OCI-M2 (cell line): ENCODE measurements around the gene ARHGAP42.
"Not testable (repeated sequence)": the region's sequence is repeated elsewhere in the genome, so short reads cannot be mapped to it uniquely, and the experiment has no call there.

ENCODE experiments used
- DNase-seq: peaks from one replicate; lab custom pipeline; 2025; ENCODE audit not compliant: unreplicated experiment; lab: John Stamatoyannopoulos, UW

ARHGAP42 gene

GRCh38 chr11:100687054-100687629 lies at the start of gene ARHGAP42:
Gene ARHGAP42, plus strand, starts transcription at chr11:100687288. Its CDS starts 391 bp downstream, at chr11:100687679.
- DNase-seq: no peak

GRCh38 chr11:100637706-100638105 lies 49.4 kb upstream of the ARHGAP42 start:
- DNase-seq: no peak

- no peak for DNase-seq
These were observed 48.4 kb upstream of the ARHGAP42 start for GRCh38 chr11:100638648-100639047.

GRCh38 chr11:100639140-100639539 lies 47.9 kb upstream of the ARHGAP42 start:
- DNase-seq: no peak

GRCh38 chr11:100640071-100640470 lies 47.0 kb upstream of the ARHGAP42 start:
- DNase-seq: no peak

GRCh38 chr11:100640646-100641045 lies 46.4 kb upstream of the ARHGAP42 start:
- DNase-seq: no peak

GRCh38 chr11:100641456-100641855 lies 45.6 kb upstream of the ARHGAP42 start:
- no peak for DNase-seq

GRCh38 chr11:100646545-100646944 lies 40.5 kb upstream of the ARHGAP42 start:
- DNase-seq: no peak

- no peak for DNase-seq
These were observed 39.2 kb upstream of the ARHGAP42 start for GRCh38 chr11:100647861-100648260.

GRCh38 chr11:100663583-100663982 lies 23.5 kb upstream of the ARHGAP42 start:
- DNase-seq: no peak

- no peak for DNase-seq
These were observed 23.1 kb upstream of the ARHGAP42 start for GRCh38 chr11:100663996-100664395.

- DNase-seq: not testable (repeated sequence)
These were observed 20.3 kb upstream of the ARHGAP42 start for GRCh38 chr11:100666816-100667215.

GRCh38 chr11:100667449-100667848 lies 19.6 kb upstream of the ARHGAP42 start:
- no peak for DNase-seq

- no peak for DNase-seq
These were observed 16.9 kb upstream of the ARHGAP42 start for GRCh38 chr11:100670140-100670539.

GRCh38 chr11:100671471-100671870 lies 15.6 kb upstream of the ARHGAP42 start:
- no peak for DNase-seq

- no peak for DNase-seq
These were observed 14.5 kb upstream of the ARHGAP42 start for GRCh38 chr11:100672498-100673033.

- DNase-seq: no peak
These were observed 14.0 kb upstream of the ARHGAP42 start for GRCh38 chr11:100673063-100673462.

GRCh38 chr11:100674212-100674611 lies 12.9 kb upstream of the ARHGAP42 start:
- no peak for DNase-seq

- DNase-seq: no peak
These were observed 11.9 kb upstream of the ARHGAP42 start for GRCh38 chr11:100675115-100675650.

- no peak for DNase-seq
These were observed 10.2 kb upstream of the ARHGAP42 start for GRCh38 chr11:100676901-100677300.

- DNase-seq: no peak
These were observed 9.3 kb upstream of the ARHGAP42 start for GRCh38 chr11:100677796-100678195.

GRCh38 chr11:100680070-100680469 lies 7.0 kb upstream of the ARHGAP42 start:
- no peak for DNase-seq

- peak; percentile 36 for DNase-seq
These were observed 6.0 kb upstream of the ARHGAP42 start for GRCh38 chr11:100681064-100681502.
